Spleen (tissue), 7 donors: ENCODE measurements around the gene IL12B.

Experiments
- POLR2A ChIP-seq, 3 donors: fragments of 450-650 bp; IDR thresholded peaks; one replicate each; pipeline ENCODE4 v1.5.1; 2017; ENCODE audit warnings: antibody characterized with exemption in 3 of 3, mild to moderate bottlenecking in 1 of 3
- POLR2AphosphoS5 ChIP-seq, 3 donors: sonication (generic); formaldehyde crosslinking; IDR thresholded peaks; one replicate each; pipeline ENCODE4 v1.5.1; 2017; ENCODE audit warnings: antibody characterized with exemption in 3 of 3
- TF ChIP-seq, protein P1 (sequence below), 11 experiments: fragments of 200-600 bp in 7 of 11; fragments of 450-650 bp in 4 of 11; sonication (generic) in 4 of 11; IDR thresholded peaks in 8 of 11; conservative IDR thresholded peaks in 3 of 11; 1 replicate in 7 of 11; 2 replicates in 4 of 11; pipeline versions ENCODE4 v1.4.0 to v1.8.0; 2016 to 2021; ENCODE audit warnings: antibody characterized with exemption in 11 of 11, inconsistent platforms in 4 of 11, mild to moderate bottlenecking in 1 of 11
- donor health status: DM: no; HTN: no; CAD: no; lungs with moderate emphysema.
- donor health status: DM: no; HTN: no; CAD: no.
- donor health status: DM: no; HTN: no; CAD: no.

DNA sequence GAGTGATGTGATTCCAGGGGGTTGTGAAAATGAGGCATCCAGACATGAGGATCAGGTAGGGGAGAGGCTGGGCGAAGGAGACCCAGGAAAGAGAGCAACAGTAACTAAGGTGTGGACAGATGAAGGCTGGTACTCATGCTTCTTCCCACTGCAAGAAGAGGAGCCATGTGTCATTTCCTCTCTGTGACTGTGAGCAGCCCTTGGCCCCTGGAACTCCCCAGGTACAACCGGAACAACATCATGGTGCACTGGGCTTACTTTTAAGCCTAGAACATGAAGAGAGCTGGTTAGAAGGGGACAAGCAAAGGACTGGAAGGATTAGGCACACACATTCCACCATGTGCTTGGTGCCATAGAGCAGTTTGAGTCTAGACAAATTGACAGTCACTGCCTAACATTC is 10.9 kb upstream of the IL12B start:
- TF ChIP-seq, protein P1, sequence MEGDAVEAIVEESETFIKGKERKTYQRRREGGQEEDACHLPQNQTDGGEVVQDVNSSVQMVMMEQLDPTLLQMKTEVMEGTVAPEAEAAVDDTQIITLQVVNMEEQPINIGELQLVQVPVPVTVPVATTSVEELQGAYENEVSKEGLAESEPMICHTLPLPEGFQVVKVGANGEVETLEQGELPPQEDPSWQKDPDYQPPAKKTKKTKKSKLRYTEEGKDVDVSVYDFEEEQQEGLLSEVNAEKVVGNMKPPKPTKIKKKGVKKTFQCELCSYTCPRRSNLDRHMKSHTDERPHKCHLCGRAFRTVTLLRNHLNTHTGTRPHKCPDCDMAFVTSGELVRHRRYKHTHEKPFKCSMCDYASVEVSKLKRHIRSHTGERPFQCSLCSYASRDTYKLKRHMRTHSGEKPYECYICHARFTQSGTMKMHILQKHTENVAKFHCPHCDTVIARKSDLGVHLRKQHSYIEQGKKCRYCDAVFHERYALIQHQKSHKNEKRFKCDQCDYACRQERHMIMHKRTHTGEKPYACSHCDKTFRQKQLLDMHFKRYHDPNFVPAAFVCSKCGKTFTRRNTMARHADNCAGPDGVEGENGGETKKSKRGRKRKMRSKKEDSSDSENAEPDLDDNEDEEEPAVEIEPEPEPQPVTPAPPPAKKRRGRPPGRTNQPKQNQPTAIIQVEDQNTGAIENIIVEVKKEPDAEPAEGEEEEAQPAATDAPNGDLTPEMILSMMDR (IDR thresholded peaks at IDR 0.05 in 8 of 11, conservative IDR thresholded peaks at IDR 0.05 in 3 of 11): no peak
- TF ChIP-seq POLR2A (IDR thresholded peaks at IDR 0.05) (no peak), POLR2AphosphoS5 (IDR thresholded peaks at IDR 0.05) (no peak)
